ENCODE results near the gene MROH8. TPM values are rescaled to one million over a fixed set of nuclear protein-coding genes. Genes with fewer than 3 reads are reported as not detected.

Gene MROH8
- total RNA-seq, 8 experiments from 2014 or later = 2.9 to 7.6 (median 4.9) TPM

DNA sequence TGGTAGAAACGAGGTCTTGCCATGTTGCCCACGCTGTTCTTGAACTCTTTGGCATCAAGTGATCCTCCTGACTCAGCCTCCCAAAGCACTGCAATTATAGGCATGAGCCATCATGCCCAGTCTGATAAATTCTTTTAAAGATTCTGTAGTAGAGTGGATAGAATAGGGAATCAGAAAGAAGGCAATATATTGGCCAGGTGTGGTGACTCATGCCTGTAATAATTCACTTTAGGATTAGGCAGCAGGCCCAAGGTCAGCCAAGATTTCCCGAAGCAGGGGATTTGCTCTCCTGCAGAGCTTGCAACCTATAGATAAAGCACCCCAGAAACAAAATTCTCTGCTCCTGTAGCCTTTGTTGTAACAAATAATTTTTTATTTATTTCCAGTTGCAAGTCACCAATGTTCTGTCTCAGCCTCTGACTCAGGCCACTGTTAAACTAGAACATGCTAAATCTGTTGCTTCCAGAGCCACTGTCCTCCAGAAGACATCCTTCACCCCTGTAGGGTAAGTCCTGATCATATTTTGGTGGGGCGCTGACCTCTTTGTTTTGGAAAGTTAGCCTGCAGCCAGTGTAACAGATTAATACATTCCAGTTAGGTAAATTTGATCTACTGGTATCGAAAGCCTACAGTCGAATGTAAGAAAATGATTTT, 30.4 kb upstream of the MROH8 start:
- H3K27ac ChIP-seq = no peak overlapping the region
- in situ Hi-C loops (cut with MboI; ENCODE audit: low pct_unique_long_range_greater_than_20kb in 2 of 9, low sequenced_read_pairs in 9 of 9, unreplicated experiment in 9 of 9) = loop anchor here in 2 of 9 experiments (10.0 to 25.0 kb wide), 2 partner anchors 325 to 328 kb away; partner anchors contain the start of gene BLCAP (in 1 of the 2)

DNA sequence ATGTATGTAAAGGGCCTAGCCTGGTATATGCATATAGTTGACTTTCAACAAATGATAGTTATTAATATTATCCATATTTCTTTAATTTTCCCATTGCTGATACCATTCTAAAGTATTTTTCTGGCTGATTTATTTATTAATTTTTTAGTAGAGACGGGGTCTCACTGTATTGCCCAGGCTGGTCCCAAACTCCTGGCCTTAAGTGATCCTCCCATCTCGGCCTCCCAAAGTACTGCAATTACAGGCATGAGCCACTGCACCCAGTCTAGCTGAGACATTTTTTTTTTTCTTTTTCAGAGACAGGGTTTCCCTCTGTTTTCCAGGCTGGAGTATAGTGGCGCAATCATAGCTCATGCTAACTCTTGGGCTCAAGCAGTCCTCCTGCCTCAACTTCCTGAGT, 29.8 kb upstream of the MROH8 start:
- Histone ChIP-seq H3K4me3 (no peak overlapping the region), H3K27ac (no peak overlapping the region), H3K4me1 (replicated peaks in 1 of 2) (peaks cover 0 to 10% of the 10 kb centered on the region in 2 donors)
- ATAC-seq (replicated peaks in 6 of 8) = no peak
- 100% methylated on average over 1 to 3 of the region's 3 CpGs; no CpG with 5 or more reads in 3 of the 10 experiments for WGBS, 10 experiments
- in situ Hi-C loops (cut with MboI; ENCODE audit: low pct_unique_long_range_greater_than_20kb in 2 of 9, low sequenced_read_pairs in 9 of 9, unreplicated experiment in 9 of 9) = loop anchor here in 2 of 9 experiments (10.0 to 25.0 kb wide), 2 partner anchors 326 to 328 kb away; partner anchors contain the start of gene BLCAP (in 1 of the 2)

More for the DNA sequence above, 30.4 kb upstream of the MROH8 start:
- Histone ChIP-seq H3K4me1 (replicated peaks in 1 of 2) (peaks cover 0 to 4% of the 10 kb centered on the region in 2 donors), H3K4me3 (no peak overlapping the region)
- ATAC-seq (replicated peaks in 6 of 8) = no peak
- 70 to 100% (median 93%) methylated on average over 1 to 5 of the region's 6 CpGs; no CpG with 5 or more reads in 1 of the 10 experiments for WGBS, 10 experiments

DNA sequence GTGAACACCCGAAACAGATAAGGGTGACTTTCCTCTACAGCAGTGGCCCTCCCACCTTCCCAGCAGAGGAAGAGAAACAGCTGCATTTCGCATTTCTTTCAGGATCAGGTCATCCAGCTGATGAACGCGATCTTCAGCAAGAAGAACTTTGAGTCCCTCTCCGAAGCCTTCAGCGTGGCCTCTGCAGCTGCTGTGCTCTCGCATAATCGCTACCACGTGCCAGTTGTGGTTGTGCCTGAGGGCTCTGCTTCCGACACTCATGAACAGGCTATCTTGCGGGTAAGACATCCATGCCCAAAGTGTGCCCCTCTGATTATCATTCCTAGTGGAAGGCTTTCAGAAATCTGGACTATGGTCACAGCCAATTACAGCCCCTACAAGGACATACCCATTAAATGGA, 27.8 kb upstream of the MROH8 start:
- Histone ChIP-seq H3K4me3 (no peak overlapping the region), H3K4me1 (replicated peaks in 1 of 2) (peaks cover 0 to 15% of the 10 kb centered on the region in 2 donors), H3K27ac (no peak overlapping the region)
- no peak for ATAC-seq (replicated peaks in 6 of 8)
- in situ Hi-C loops (cut with MboI; ENCODE audit: low pct_unique_long_range_greater_than_20kb in 2 of 9, low sequenced_read_pairs in 9 of 9, unreplicated experiment in 9 of 9) = loop anchor here in 2 of 9 experiments (10.0 to 25.0 kb wide), 2 partner anchors 328 to 330 kb away; partner anchors contain the start of gene BLCAP (in 1 of the 2)
- WGBS, 10 experiments = 73 to 100% (median 90%) methylated on average over 2 to 10 of the region's 11 CpGs; no CpG with 5 or more reads in 3 of the 10 experiments

DNA sequence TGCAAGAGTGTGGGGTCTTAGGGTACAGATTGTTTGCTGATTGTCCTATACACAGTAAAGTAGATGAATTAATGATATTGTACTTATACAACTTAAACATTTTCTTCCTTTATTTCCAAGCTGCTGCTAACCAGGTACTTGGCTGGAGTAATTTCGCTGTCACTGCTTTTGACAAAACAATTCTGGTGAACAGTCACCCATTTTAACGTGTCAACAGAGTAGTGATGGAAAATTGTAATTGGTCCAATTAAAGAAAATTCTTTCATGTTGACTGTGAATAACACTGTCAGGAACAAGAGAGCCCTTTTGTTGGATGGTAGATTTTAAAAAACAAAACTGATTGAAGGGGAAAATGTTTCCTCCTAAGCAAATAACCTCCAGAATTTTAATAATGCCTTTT, 26.4 kb upstream of the MROH8 start:
- no peak for ATAC-seq (replicated peaks in 6 of 8)
- 50 to 100% (median 80%) methylated on average over 1 to 2 of the region's 2 CpGs; no CpG with 5 or more reads in 2 of the 10 experiments for WGBS, 10 experiments
- in situ Hi-C loops (cut with MboI; ENCODE audit: low pct_unique_long_range_greater_than_20kb in 2 of 9, low sequenced_read_pairs in 9 of 9, unreplicated experiment in 9 of 9) = loop anchor here in 2 of 9 experiments (10.0 to 25.0 kb wide), 2 partner anchors 329 to 332 kb away; partner anchors contain the start of gene BLCAP (in 1 of the 2)
- Histone ChIP-seq H3K4me3 (no peak overlapping the region), H3K4me1 (replicated peaks in 1 of 2) (peaks cover 0 to 17% of the 10 kb centered on the region in 2 donors), H3K27ac (no peak overlapping the region)

DNA sequence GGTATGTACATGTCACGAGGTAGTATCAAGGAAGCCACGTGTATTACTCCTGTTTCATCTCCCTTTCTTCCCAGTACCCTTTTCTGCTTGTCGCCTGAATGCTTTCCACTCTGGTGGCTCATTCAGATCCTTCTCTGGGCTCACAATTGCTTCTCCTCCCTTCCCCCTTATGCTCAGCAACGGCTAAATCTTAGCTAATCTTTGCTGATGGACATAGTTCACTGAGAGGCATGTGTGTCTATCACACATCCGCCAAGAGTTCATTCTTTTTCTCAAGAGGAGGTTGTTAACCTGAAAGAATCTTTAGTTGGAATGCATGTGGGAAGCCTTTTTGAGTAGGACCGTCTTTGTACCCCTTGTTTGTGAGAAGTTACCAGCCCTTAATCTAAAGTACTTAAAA, 25.8 kb upstream of the MROH8 start:
- in situ Hi-C loops (cut with MboI; ENCODE audit: low pct_unique_long_range_greater_than_20kb in 2 of 9, low sequenced_read_pairs in 9 of 9, unreplicated experiment in 9 of 9) = loop anchor here in 2 of 9 experiments (10.0 to 25.0 kb wide), 2 partner anchors 330 to 332 kb away; partner anchors contain the start of gene BLCAP (in 1 of the 2)
- H3K4me3 ChIP-seq = no peak overlapping the region
- peak in 1 of 8 experiments; percentile 7 for ATAC-seq (replicated peaks in 6 of 8)
- H3K4me1 ChIP-seq (replicated peaks in 1 of 2) = peaks cover 0 to 17% of the 10 kb centered on the region in 2 donors
- no peak overlapping the region for H3K27ac ChIP-seq
- 40 to 90% (median 80%) methylated on average over 1 to 6 of the region's 6 CpGs; no CpG with 5 or more reads in 1 of the 10 experiments for WGBS, 10 experiments

DNA sequence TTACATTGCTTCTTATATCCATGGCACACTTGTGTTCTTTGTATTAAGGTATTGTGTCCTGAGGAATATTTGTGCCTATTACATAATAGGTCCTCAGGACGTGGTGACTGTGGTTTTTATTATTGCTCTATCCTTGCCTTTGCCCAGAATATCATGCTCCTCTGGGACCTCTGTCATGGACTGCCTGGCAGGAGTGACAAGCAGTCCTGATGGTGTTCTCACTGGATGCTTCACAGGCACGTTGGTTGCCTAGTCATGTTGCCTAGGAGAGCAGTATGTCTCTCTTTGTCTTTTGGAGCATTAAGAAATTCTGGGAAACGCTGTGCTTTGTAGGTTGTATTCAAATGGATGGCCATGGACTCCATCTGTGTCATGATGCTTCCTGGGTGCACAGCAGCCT, 24.7 kb upstream of the MROH8 start:
- ATAC-seq (replicated peaks in 6 of 8) = peak in 4 of 8 experiments; percentile 15 to 92 (median 56)
- no peak overlapping the region for H3K27ac ChIP-seq
- in situ Hi-C loops (cut with MboI; ENCODE audit: low pct_unique_long_range_greater_than_20kb in 2 of 9, low sequenced_read_pairs in 9 of 9, unreplicated experiment in 9 of 9) = loop anchor here in 2 of 9 experiments (10.0 to 25.0 kb wide), 2 partner anchors 331 to 333 kb away; partner anchors contain the start of gene BLCAP (in 1 of the 2)
- no peak overlapping the region for H3K4me3 ChIP-seq
- 67 to 92% (median 80%) methylated on average over 1 to 3 of the region's 3 CpGs; no CpG with 5 or more reads in 3 of the 10 experiments for WGBS, 10 experiments
- peaks cover 0 to 17% of the 10 kb centered on the region in 2 donors for H3K4me1 ChIP-seq (replicated peaks in 1 of 2)

DNA sequence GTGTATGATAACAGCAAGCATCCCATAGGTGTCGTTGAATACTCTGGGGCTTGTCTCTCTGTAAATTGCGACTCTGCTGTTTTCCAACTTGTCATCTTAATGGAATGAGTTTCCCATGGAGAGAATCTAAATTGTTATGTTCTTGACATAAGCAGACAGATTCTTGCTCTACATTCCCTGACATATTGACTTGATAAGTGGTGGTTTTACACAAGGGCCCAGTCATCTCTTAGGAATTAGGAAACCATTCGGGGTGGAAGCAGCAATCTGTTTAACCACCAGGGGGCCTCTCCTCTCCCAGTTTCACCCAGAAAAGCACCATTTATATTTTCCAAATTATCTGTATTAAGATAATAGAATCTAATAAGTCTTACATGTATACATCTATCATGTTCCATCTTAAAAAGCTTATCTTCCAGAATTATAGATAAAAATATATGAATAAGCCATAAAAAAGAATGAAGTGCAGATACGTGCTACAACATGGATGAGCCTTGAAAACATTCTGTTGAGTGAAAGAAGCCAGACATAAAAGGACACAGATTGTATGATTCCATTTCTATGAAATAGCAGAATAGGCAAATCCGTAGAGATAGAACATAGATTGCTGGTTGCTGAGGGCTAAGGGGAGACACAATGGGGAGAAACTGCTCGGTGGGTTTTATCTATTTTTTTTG, 23.1 kb upstream of the MROH8 start:
- WGBS, 10 experiments = 17 to 95% (median 77%) methylated on average over 1 to 5 of the region's 6 CpGs; no CpG with 5 or more reads in 1 of the 10 experiments
- peaks cover 0 to 17% of the 10 kb centered on the region in 2 donors for H3K4me1 ChIP-seq (replicated peaks in 1 of 2)
- no peak overlapping the region for H3K4me3 ChIP-seq
- no peak overlapping the region for H3K27ac ChIP-seq
- peak in 5 of 8 experiments; percentile 30 to 99 (median 75) for ATAC-seq (replicated peaks in 6 of 8)
- in situ Hi-C loops (cut with MboI; ENCODE audit: low pct_unique_long_range_greater_than_20kb in 2 of 9, low sequenced_read_pairs in 9 of 9, unreplicated experiment in 9 of 9) = loop anchor here in 2 of 9 experiments (10.0 to 25.0 kb wide), 2 partner anchors 332 to 335 kb away; partner anchors contain the start of gene BLCAP (in 1 of the 2)

DNA sequence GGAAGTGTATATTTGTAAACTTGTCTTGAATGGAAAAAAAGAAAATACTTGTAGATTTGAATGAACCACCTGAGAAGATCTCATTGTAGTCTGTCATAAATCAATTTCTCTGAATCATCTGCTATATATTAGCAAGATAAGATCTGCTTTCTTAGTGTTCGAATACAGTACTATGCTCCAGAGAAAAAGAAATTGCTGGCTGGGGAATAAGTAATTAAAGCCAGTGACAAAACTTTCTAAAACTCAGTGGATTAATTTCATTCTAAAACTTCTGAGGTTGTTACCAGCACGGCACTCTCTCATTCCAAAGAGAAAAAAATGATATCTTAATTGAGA, 22.4 kb upstream of the MROH8 start:
- in situ Hi-C loops (cut with MboI; ENCODE audit: low pct_unique_long_range_greater_than_20kb in 2 of 9, low sequenced_read_pairs in 9 of 9, unreplicated experiment in 9 of 9) = loop anchor here in 2 of 9 experiments (10.0 to 25.0 kb wide), 2 partner anchors 333 to 336 kb away; partner anchors contain the start of gene BLCAP (in 1 of the 2)
- Histone ChIP-seq H3K4me1 (replicated peaks in 1 of 2) (peaks cover 0 to 17% of the 10 kb centered on the region in 2 donors), H3K27ac (no peak overlapping the region), H3K4me3 (no peak overlapping the region)
- peak in 1 of 8 experiments; percentile 13 for ATAC-seq (replicated peaks in 6 of 8)
- WGBS, 10 experiments = 14 to 100% (median 83%) methylated on average over 1 to 2 of the region's 2 CpGs; no CpG with 5 or more reads in 1 of the 10 experiments

DNA sequence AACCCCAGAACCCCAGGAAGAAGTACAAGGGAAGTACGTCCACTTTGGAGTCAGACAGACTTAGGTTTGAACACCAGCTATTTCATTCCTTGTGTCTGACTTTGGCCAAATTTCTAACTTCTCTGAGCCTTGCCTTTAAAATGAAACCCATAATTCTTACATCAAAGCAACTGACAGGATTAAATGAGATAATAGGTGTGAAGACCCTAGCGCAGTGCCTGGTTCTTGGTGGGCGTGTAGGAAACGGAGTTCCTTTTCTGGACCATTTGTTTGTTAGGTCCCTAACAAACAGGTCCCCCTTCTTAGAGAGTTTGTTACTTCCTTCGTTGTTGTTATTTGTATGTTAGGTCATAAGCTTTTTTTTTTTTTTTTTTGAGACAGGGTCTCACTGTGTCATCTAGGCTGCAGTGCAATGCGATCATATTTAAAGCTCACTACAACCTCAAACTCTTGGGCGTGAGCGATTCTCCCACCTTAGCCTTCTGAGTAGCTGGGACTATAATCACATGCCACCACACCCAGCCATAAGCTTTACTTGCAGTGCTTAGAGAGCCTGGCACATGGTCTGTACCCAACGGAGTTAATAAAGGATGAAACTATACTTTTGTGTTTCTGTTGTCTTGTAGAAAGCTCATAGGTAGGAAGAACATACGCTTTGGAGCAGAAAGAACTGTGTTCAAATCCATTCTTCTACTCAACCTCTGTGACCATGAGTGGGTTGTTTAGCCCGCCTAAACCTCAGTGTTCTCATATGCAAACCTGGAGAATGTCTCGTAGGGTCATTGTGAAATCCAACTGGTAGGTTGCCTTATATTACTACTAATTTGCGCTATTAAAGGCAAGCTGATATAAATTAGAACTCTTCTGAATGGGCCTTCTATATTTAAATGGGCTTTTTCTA, 21.8 kb upstream of the MROH8 start:
- ATAC-seq (replicated peaks in 6 of 8) = no peak
- WGBS, 10 experiments = 73 to 100% (median 94%) methylated on average over 3 to 13 of the region's 13 CpGs
- in situ Hi-C loops (cut with MboI; ENCODE audit: low pct_unique_long_range_greater_than_20kb in 2 of 9, low sequenced_read_pairs in 9 of 9, unreplicated experiment in 9 of 9) = loop anchor here in 2 of 9 experiments (10.0 to 25.0 kb wide), 2 partner anchors 334 to 336 kb away; partner anchors contain the start of gene BLCAP (in 1 of the 2)
- peaks cover 0 to 17% of the 10 kb centered on the region in 2 donors for H3K4me1 ChIP-seq (replicated peaks in 1 of 2)
- H3K27ac ChIP-seq = no peak overlapping the region
- H3K4me3 ChIP-seq = no peak overlapping the region

DNA sequence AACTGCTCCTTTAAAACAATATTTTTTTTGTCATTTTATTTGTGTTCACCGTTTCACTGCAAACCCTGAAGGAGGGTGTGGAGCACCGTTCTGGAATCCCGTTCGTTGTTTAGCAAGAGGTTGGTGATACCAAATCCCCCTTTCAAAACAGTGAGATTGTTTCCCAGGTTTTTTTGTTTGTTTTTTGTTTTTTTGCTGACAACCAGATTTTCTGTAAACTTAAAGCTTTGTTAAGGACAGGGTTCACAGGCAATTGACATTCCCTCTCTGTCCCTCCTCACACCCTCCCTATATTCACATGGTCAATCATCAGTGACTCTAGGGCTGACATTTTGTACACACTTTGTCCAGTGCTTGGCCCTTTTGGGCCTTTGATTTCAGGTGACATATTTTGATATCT, 21.0 kb upstream of the MROH8 start:
- H3K27ac ChIP-seq = no peak overlapping the region
- ATAC-seq (replicated peaks in 6 of 8) = no peak
- peaks cover under 1 to 22% of the 10 kb centered on the region in 2 donors for H3K4me1 ChIP-seq (replicated peaks in 1 of 2)
- no peak overlapping the region for H3K4me3 ChIP-seq
- in situ Hi-C loops (cut with MboI; ENCODE audit: low pct_unique_long_range_greater_than_20kb in 2 of 9, low sequenced_read_pairs in 9 of 9, unreplicated experiment in 9 of 9) = loop anchor here in 2 of 9 experiments (10.0 to 25.0 kb wide), 2 partner anchors 334 to 337 kb away; partner anchors contain the start of gene BLCAP (in 1 of the 2)
- WGBS, 10 experiments = 89 to 100% (median 98%) methylated on average over 3 to 4 of the region's 4 CpGs; no CpG with 5 or more reads in 4 of the 10 experiments

DNA sequence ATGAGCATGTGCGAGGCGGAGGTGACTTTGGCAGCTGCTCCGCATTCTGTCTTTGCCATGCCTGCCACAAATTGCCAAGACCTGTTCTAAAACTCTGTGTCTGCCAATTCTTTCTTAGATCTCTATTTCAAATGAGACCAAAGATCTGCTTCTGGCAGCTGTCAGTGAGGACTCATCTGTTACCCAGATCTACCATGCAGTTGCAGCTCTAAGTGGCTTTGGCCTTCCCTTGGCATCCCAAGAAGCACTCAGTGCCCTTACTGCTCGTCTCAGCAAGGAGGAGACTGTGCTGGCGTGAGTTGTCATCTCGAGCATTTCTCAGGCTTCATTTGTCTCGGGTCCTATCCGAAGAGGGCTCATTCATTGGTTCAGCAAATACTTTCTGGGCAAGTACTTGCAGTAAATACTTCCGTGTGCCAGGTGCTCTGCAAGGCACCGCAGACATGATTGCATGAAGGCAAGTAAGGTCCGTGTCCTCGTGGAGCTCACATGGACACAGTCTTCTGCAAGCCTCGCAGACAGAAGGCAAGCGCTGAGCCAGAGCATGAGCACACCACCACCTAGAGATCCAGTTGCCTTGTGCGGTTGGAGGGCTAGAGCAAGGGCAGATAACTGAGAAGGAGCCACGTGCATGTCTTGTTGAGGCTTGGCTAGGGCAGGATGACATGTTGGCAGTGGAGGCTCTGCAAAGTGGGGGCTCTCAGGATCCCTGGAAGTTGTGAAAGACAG, 19.7 kb upstream of the MROH8 start:
- H3K27ac ChIP-seq = no peak overlapping the region
- peaks cover 10 to 22% of the 10 kb centered on the region in 2 donors for H3K4me1 ChIP-seq (replicated peaks in 1 of 2)
- H3K4me3 ChIP-seq = no peak overlapping the region
- WGBS, 10 experiments = 84 to 100% (median 97%) methylated on average over 2 to 7 of the region's 16 CpGs; no CpG with 5 or more reads in 2 of the 10 experiments
- in situ Hi-C loops (cut with MboI; ENCODE audit: low pct_unique_long_range_greater_than_20kb in 2 of 9, low sequenced_read_pairs in 9 of 9, unreplicated experiment in 9 of 9) = loop anchor here in 4 of 9 experiments (10.0 kb wide), 2 partner anchors 326 to 336 kb away; partner anchors contain the start of genes BLCAP (in 1 of the 4) and NNAT (in 1 of the 4)
- no peak for ATAC-seq (replicated peaks in 6 of 8)

Measured in motor neuron (in vitro differentiated cells).